ENCODE results near the gene KCNG4. TPM values are rescaled to one million over a fixed set of nuclear protein-coding genes. Genes with fewer than 3 reads are reported as not detected.

KCNG4 gene
- total and polyA plus RNA-seq, 2 donors = not detected

DNA sequence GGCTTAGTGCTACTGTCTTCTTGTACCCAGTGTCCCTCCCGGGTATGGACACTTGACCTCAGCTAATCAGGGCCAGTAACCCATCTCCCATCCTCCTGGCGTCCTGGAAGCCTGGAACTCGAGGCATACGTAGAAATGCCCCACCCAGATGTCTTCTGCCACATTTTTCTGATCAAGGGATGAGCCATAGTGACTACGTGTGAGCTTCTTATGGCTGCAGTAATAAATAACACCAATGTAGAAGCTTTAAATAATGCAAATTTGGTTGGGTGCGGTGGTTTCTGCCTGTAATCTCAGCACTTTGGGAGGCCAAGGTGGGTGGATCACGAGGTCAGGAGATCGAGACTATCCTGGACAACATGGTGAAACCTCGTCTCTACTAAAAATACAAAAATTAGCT lies 3.0 kb upstream of the KCNG4 start:
- WGBS = 90% methylated on average over 9 of the region's 9 CpGs
- DNase-seq (ENCODE audit: low read depth in 6 of 9, low spot score in 9 of 9) = no peak
- no peak overlapping the region for H3K4me3 ChIP-seq (ENCODE audit: low read length in 2 of 2)

DNA sequence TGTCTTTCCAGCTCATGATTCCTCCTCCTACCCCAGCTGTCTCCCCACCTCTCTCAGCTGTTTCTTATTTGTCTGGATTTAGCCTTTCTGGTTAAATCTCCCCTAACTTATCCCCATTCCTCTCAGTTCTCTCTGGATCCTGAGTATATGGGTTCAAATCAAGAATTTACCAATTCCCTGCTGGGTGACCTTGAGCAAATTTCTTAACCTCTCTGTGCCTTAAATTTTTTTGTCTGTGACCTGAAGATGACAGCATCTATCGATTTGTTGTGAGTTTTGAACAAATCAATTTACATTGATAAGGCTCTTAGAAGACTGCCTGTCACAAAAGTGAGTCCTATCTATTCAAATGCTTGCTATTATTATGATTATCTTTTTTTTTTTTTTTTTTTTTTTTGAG lies 2.0 kb upstream of the KCNG4 start:
- Histone ChIP-seq H3K27me3 (ENCODE audit: control insufficient read depth in 2 of 2, insufficient read depth in 1 of 2, low read length in 1 of 2) (peaks cover 2 to 16% of the 10 kb centered on the region in 2 donors), H3K36me3 (ENCODE audit: control insufficient read depth in 2 of 2, insufficient read depth in 2 of 2, low read length in 1 of 2) (no peaks in the 10 kb centered on the region), H3K9me3 (ENCODE audit: control insufficient read depth in 2 of 2, insufficient read depth in 1 of 2, low read length in 1 of 2) (no peaks in the 10 kb centered on the region), H3K4me1 (ENCODE audit: control insufficient read depth in 2 of 2, insufficient read depth in 2 of 2, low read length in 2 of 2) (no peaks in the 10 kb centered on the region), H3K27ac (ENCODE audit: low read depth in 1 of 2, low read length in 1 of 2) (no peak overlapping the region), H3K4me3 (ENCODE audit: low read length in 2 of 2) (no peak overlapping the region)
- 85% methylated on average over 1 of the region's 1 CpG for WGBS
- no peak for DNase-seq (ENCODE audit: low read depth in 6 of 9, low spot score in 9 of 9)

More for the DNA sequence above, 3.0 kb upstream of the KCNG4 start:
- Histone ChIP-seq H3K36me3 (ENCODE audit: control insufficient read depth in 2 of 2, insufficient read depth in 2 of 2, low read length in 1 of 2) (no peaks in the 10 kb centered on the region), H3K9me3 (ENCODE audit: control insufficient read depth in 2 of 2, insufficient read depth in 1 of 2, low read length in 1 of 2) (no peaks in the 10 kb centered on the region), H3K4me1 (ENCODE audit: control insufficient read depth in 2 of 2, insufficient read depth in 2 of 2, low read length in 2 of 2) (no peaks in the 10 kb centered on the region), H3K27ac (ENCODE audit: low read depth in 1 of 2, low read length in 1 of 2) (no peak overlapping the region), H3K27me3 (ENCODE audit: control insufficient read depth in 2 of 2, insufficient read depth in 1 of 2, low read length in 1 of 2) (peaks cover 2 to 15% of the 10 kb centered on the region in 2 donors)

DNA sequence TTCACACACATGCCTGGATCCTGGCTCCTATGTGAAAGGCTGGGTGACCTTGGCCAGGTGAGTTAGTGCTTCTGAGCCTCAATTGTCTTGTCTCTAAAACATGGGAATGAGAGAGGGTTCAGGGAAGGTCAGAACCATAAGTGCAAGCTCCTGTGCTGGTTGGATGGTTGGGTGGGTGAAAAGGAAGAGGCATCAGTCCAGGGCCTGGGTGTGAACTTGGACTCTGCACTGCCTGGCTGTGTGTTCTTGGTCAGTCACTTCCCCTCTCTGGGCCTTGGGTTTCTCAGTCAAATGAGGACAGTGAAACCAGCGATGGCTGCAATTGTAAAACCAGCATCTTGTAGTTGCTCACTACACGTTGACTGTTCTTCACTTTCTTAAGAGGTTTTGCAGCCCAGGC lies 643 bp upstream of the KCNG4 start:
- no peak for DNase-seq (ENCODE audit: low read depth in 6 of 9, low spot score in 9 of 9)
- H3K9me3 ChIP-seq (ENCODE audit: control insufficient read depth in 2 of 2, insufficient read depth in 1 of 2, low read length in 1 of 2) = no peaks in the 10 kb centered on the region
- peaks cover 2 to 22% of the 10 kb centered on the region in 2 donors for H3K27me3 ChIP-seq (ENCODE audit: control insufficient read depth in 2 of 2, insufficient read depth in 1 of 2, low read length in 1 of 2)
- H3K4me1 ChIP-seq (ENCODE audit: control insufficient read depth in 2 of 2, insufficient read depth in 2 of 2, low read length in 2 of 2) = no peaks in the 10 kb centered on the region
- no peak overlapping the region for H3K4me3 ChIP-seq (ENCODE audit: low read length in 2 of 2)
- H3K27ac ChIP-seq (ENCODE audit: low read depth in 1 of 2, low read length in 1 of 2) = no peak overlapping the region
- H3K36me3 ChIP-seq (ENCODE audit: control insufficient read depth in 2 of 2, insufficient read depth in 2 of 2, low read length in 1 of 2) = no peaks in the 10 kb centered on the region
- WGBS = 93% methylated on average over 2 of the region's 2 CpGs

DNA sequence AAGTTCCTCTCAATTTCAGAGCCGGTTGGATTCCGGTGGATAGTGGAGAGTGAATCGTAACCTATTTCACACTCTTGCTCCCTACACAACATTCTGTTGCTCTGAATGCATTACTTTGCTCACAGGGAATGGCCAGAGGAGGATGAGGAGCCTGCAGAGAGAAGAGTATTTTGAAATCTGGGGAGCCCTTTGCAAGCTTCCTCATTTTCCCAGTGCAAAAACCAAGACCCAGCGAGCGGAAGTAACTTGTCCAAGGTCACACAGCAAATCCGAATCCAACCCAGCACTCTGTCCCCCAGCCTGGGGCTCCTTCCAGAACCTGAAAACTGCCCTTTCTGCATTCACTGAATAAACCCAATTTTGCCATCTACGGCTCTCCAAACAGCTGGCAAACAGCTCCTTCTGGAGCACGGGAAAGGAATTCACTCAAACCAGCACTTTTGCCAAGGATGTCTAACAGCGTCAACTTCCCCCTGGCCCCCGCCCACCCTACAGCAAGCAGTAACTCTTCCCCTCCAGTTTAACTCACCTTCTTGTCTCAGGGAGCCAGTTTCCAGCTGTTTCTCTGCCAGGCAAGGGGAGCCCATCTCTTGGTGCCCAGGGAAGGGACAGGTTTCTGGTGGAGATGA lies 557 bp downstream of the KCNG4 start:
- peaks cover 2 to 22% of the 10 kb centered on the region in 2 donors for H3K27me3 ChIP-seq (ENCODE audit: control insufficient read depth in 2 of 2, insufficient read depth in 1 of 2, low read length in 1 of 2)
- 53% methylated on average over 10 of the region's 10 CpGs for WGBS
- no peaks in the 10 kb centered on the region for H3K9me3 ChIP-seq (ENCODE audit: control insufficient read depth in 2 of 2, insufficient read depth in 1 of 2, low read length in 1 of 2)
- H3K27ac ChIP-seq (ENCODE audit: low read depth in 1 of 2, low read length in 1 of 2) = no peak overlapping the region
- no peak overlapping the region for H3K4me3 ChIP-seq (ENCODE audit: low read length in 2 of 2)
- H3K4me1 ChIP-seq (ENCODE audit: control insufficient read depth in 2 of 2, insufficient read depth in 2 of 2, low read length in 2 of 2) = no peaks in the 10 kb centered on the region
- no peak for DNase-seq (ENCODE audit: low read depth in 6 of 9, low spot score in 9 of 9)
- H3K36me3 ChIP-seq (ENCODE audit: control insufficient read depth in 2 of 2, insufficient read depth in 2 of 2, low read length in 1 of 2) = no peaks in the 10 kb centered on the region

DNA sequence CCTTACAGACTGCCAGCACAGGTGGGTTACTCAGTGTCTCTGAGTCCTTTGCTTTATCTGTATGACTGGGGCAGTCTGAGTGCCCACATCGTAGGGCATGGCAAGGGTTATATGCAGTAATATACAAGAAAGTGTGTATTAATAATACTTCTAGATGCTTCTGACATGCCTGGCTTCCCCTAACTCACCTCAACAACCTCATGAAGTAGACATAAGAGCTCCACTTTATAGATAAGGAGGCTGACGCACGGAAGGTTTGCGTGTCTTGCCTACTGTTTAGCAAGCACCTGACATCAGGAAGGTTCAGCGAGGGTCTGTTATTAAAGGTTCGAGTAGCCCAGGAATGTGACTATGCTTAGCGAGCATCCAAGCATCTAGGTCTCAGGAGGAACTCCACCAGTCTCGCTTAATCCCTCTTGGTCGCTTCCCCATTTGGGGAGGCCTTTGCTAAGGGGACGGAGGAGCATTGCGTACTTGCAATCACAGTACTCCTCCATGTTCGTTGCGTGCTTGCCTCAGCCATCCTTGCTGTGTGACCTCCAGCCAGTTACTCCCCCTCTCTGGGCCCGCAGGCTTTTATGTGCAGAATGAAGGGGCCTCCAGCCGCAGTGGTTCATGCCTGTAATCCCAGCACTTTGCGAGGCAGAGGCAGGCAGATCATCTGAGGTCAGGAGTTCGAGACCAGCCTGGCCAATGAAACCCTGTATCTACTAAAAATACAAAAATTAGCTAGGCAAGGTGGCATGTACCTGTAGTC lies 1.6 kb downstream of the KCNG4 start:
- DNase-seq (ENCODE audit: low read depth in 6 of 9, low spot score in 9 of 9) = no peak
- H3K9me3 ChIP-seq (ENCODE audit: control insufficient read depth in 2 of 2, insufficient read depth in 1 of 2, low read length in 1 of 2) = no peaks in the 10 kb centered on the region
- H3K27ac ChIP-seq (ENCODE audit: low read depth in 1 of 2, low read length in 1 of 2) = no peak overlapping the region
- H3K4me3 ChIP-seq (ENCODE audit: low read length in 2 of 2) = no peak overlapping the region
- no peaks in the 10 kb centered on the region for H3K36me3 ChIP-seq (ENCODE audit: control insufficient read depth in 2 of 2, insufficient read depth in 2 of 2, low read length in 1 of 2)
- WGBS = 93% methylated on average over 17 of the region's 17 CpGs
- peaks cover 2 to 22% of the 10 kb centered on the region in 2 donors for H3K27me3 ChIP-seq (ENCODE audit: control insufficient read depth in 2 of 2, insufficient read depth in 1 of 2, low read length in 1 of 2)
- H3K4me1 ChIP-seq (ENCODE audit: control insufficient read depth in 2 of 2, insufficient read depth in 2 of 2, low read length in 2 of 2) = no peaks in the 10 kb centered on the region

DNA sequence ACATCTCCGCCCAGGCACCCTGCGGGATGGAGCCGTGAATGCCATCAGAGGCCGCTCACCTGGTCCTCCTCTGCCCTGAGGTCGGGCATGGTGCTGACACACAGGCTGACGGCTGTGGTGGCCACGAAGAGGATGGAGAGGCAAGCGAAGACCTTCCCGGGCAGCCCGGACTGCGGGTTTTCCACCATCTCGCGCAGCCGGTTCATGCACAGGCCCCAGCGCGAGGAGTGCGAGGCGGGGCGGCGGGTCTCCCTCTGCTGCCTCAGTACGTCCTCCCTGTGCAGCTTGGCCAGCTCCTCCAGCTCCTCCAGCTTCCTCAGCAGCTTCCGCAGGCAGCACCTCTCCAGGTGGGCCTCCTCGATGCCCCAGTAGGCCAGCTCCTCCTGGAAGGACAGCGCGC lies 3.1 kb downstream of the KCNG4 start:
- WGBS = 91% methylated on average over 25 of the region's 25 CpGs

DNA sequence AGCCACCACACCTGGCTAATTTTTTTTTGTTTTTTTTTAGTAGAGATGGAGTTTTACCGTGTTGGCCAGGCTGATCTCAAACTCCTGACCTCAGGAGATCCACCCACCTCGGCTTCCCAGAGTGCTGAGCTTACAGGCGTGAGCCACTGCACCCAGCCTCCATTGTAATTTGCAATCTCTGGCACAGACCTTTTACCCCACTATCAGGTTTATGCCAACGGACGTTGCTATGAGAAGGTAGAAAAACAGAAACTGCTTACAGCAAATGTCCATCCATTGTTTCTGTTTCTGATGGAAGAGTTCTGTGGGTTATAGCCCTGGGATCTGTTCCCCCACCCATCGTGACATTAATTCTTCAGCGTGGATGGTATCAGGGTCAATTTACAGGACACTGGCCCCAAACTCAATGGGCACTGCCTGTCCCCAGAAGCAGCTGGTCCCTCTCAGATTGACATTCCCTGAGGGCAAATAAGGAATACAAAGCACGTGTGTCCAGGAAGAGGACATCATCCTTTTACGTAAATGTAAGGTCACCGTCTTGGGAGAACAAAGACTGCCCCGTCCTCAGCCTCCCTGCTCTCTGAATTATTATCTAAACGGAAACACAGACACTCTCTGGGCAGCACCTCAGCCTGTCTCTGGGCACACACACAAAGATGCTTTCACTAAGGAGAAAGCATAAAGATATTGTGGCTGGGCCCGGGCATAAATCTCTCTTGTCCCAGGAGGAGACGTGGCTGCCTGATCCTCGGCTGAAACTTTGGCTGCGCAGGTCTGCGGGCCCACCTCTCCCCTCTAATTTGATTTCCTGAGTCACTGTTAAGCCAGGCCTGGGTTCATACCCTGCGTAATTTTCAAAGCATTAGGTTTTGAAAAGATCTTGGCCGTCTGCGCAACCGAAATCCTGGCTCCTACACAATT lies 5.2 kb downstream of the KCNG4 start:
- Histone ChIP-seq H3K4me1 (ENCODE audit: control insufficient read depth in 2 of 2, insufficient read depth in 2 of 2, low read length in 2 of 2) (no peaks in the 10 kb centered on the region), H3K36me3 (ENCODE audit: control insufficient read depth in 2 of 2, insufficient read depth in 2 of 2, low read length in 1 of 2) (no peaks in the 10 kb centered on the region), H3K9me3 (ENCODE audit: control insufficient read depth in 2 of 2, insufficient read depth in 1 of 2, low read length in 1 of 2) (no peaks in the 10 kb centered on the region), H3K27me3 (ENCODE audit: control insufficient read depth in 2 of 2, insufficient read depth in 1 of 2, low read length in 1 of 2) (peaks cover 0 to 13% of the 10 kb centered on the region in 2 donors), H3K27ac (ENCODE audit: low read depth in 1 of 2, low read length in 1 of 2) (no peak overlapping the region), H3K4me3 (ENCODE audit: low read length in 2 of 2) (no peak overlapping the region)
- WGBS = 81% methylated on average over 21 of the region's 21 CpGs
- DNase-seq (ENCODE audit: low read depth in 6 of 9, low spot score in 9 of 9) = no peak

More for the DNA sequence above, 3.1 kb downstream of the KCNG4 start:
- no peaks in the 10 kb centered on the region for H3K9me3 ChIP-seq (ENCODE audit: control insufficient read depth in 2 of 2, insufficient read depth in 1 of 2, low read length in 1 of 2)
- no peak overlapping the region for H3K4me3 ChIP-seq (ENCODE audit: low read length in 2 of 2)
- DNase-seq (ENCODE audit: low read depth in 6 of 9, low spot score in 9 of 9) = no peak
- H3K4me1 ChIP-seq (ENCODE audit: control insufficient read depth in 2 of 2, insufficient read depth in 2 of 2, low read length in 2 of 2) = no peaks in the 10 kb centered on the region
- H3K27me3 ChIP-seq (ENCODE audit: control insufficient read depth in 2 of 2, insufficient read depth in 1 of 2, low read length in 1 of 2) = peaks cover 1 to 22% of the 10 kb centered on the region in 2 donors
- H3K36me3 ChIP-seq (ENCODE audit: control insufficient read depth in 2 of 2, insufficient read depth in 2 of 2, low read length in 1 of 2) = no peaks in the 10 kb centered on the region
- no peak overlapping the region for H3K27ac ChIP-seq (ENCODE audit: low read depth in 1 of 2, low read length in 1 of 2)

DNA sequence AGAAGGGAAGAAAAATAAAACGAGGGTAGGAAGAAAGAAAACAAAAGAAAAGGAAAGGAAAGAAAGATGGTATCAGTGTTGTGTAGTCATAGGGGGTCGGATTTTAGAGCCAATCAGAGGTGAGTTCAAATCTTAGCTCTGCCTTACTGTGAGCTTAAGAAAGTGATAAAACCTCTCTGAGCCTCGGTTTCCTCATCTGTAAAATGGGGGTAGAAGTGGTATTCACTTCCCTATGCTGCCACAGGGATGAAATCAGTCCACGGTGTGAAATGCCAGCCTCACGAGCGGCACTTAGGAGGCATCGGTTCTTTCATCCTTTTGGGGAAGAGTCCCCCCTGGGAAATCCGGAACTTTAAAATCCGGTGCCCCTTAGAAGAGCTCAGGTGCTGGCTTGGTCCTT lies 6.1 kb downstream of the KCNG4 start:
- H3K4me1 ChIP-seq (ENCODE audit: control insufficient read depth in 2 of 2, insufficient read depth in 2 of 2, low read length in 2 of 2) = no peaks in the 10 kb centered on the region
- no peaks in the 10 kb centered on the region for H3K9me3 ChIP-seq (ENCODE audit: control insufficient read depth in 2 of 2, insufficient read depth in 1 of 2, low read length in 1 of 2)
- DNase-seq (ENCODE audit: low read depth in 6 of 9, low spot score in 9 of 9) = no peak
- H3K27me3 ChIP-seq (ENCODE audit: control insufficient read depth in 2 of 2, insufficient read depth in 1 of 2, low read length in 1 of 2) = peaks cover 0 to 9% of the 10 kb centered on the region in 2 donors
- no peak overlapping the region for H3K27ac ChIP-seq (ENCODE audit: low read depth in 1 of 2, low read length in 1 of 2)
- H3K36me3 ChIP-seq (ENCODE audit: control insufficient read depth in 2 of 2, insufficient read depth in 2 of 2, low read length in 1 of 2) = no peaks in the 10 kb centered on the region
- no peak overlapping the region for H3K4me3 ChIP-seq (ENCODE audit: low read length in 2 of 2)
- 82% methylated on average over 9 of the region's 9 CpGs for WGBS

DNA sequence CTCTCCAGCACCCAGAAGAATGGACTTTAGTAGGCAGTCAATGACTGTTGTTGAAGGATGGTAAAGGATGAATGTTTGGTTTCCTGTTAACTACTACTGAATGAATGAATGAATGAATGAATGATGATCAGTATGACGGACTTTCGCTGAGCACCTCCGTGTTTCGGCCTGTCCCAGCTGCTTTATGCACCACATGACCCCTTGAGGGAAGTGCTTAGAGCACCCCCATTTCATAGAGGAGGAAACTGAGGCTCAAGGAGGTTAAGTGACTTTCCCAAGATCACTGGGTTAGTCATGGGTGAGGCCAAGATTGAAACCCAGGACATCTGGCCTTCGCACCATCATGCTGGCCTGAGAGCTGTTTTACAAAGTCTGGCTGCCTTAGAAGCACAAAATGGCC lies 6.8 kb downstream of the KCNG4 start:
- no peak overlapping the region for H3K27ac ChIP-seq (ENCODE audit: low read depth in 1 of 2, low read length in 1 of 2)
- H3K4me1 ChIP-seq (ENCODE audit: control insufficient read depth in 2 of 2, insufficient read depth in 2 of 2, low read length in 2 of 2) = no peaks in the 10 kb centered on the region
- WGBS = 96% methylated on average over 5 of the region's 5 CpGs
- peaks cover 0 to 13% of the 10 kb centered on the region in 2 donors for H3K27me3 ChIP-seq (ENCODE audit: control insufficient read depth in 2 of 2, insufficient read depth in 1 of 2, low read length in 1 of 2)
- H3K36me3 ChIP-seq (ENCODE audit: control insufficient read depth in 2 of 2, insufficient read depth in 2 of 2, low read length in 1 of 2) = no peaks in the 10 kb centered on the region
- DNase-seq (ENCODE audit: low read depth in 6 of 9, low spot score in 9 of 9) = no peak
- no peak overlapping the region for H3K4me3 ChIP-seq (ENCODE audit: low read length in 2 of 2)
- H3K9me3 ChIP-seq (ENCODE audit: control insufficient read depth in 2 of 2, insufficient read depth in 1 of 2, low read length in 1 of 2) = no peaks in the 10 kb centered on the region
